ENCODE measurements around the gene FUT1. TPM values are rescaled to one million over a fixed set of nuclear protein-coding genes. Genes with fewer than 3 reads are reported as not detected.

The FUT1 gene
- total RNA-seq (not detected in 2 replicates), polyA plus RNA-seq (not detected in 2 replicates), polyA minus RNA-seq (0.07 TPM in 1 of 2 replicates, not detected in the other)
- 0.05 TPM for total RNA-seq (2013)

DNA sequence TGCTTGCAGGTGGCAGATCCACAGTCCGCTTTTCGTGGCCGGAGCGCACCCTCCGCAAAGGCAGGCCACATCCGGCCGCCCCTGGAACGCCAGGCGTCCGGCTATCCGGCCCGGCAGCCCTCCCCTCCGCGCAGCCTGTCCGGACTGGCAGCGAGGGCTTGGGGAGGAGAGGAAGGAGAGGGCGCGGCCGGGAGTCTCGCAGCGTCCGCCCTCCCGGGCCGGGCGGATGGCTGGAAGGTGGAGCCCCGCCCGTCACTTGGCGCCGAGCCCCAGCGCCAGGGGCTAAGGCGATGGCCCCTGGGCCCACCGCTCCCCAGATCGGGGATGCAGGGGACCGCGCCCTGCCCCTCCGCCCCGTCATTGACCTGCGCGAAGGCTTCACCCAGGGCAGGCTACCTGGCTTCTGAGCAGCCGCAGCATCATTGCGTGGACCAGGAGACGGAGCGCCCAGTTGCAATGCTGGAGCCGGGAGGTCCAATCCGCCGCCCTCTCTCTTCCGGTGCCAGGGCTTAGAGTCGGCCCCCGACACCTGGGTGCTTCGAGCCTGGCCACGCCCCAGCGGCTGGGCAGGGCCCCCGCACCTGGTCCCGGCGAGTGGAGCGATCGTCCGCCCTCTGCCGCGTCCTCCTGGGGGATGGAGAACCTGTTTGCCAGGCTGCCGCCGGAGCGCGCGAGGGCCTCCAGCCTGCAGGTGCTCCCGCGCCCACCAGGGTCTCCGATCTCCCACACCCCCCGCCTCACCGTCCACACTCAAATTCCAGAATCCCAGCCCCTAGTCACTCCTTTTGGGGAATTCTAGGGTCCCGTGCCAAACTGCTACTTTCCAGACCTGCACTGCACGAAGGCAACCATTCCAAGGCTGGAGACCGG lies at the start of gene FUT1:
FUT1 (minus strand) TSS at position 146 of the 870 bp plus-strand sequence. CDS start 1,360 bp downstream, outside the sequence.
- Histone ChIP-seq H3K36me3 (replicated peaks in 1 of 2; ENCODE audit: control extremely low read depth in 1 of 2, control insufficient read depth in 1 of 2, extremely low read depth in 1 of 2, insufficient read depth in 2 of 2, low read length in 1 of 2) (no peaks in the 10 kb centered on the region), H3K79me2 (ENCODE audit: control insufficient read depth, insufficient read depth, low read length) (no peaks in the 10 kb centered on the region), H3K27ac (ENCODE audit: low read length in 2 of 2) (no peak within 1 kb of the TSS), H4K20me1 (ENCODE audit: control insufficient read depth, insufficient read depth, low read length, poor library complexity, severe bottlenecking) (no peaks in the 10 kb centered on the region), H3K4me1 (ENCODE audit: control insufficient read depth in 2 of 2, insufficient read depth in 2 of 2, low read length in 2 of 2) (peaks cover 15 to 16% of the 10 kb centered on the region in 2 donors), H3K4me2 (replicated peaks; ENCODE audit: low read depth, low read length, poor library complexity, severe bottlenecking) (peak within 1 kb of the TSS; percentile 89), H3K9ac (ENCODE audit: low read length) (peak within 1 kb of the TSS; percentile 52), H2AFZ (ENCODE audit: insufficient read depth, low read depth, low read length, poor library complexity, severe bottlenecking) (peak within 1 kb of the TSS; percentile 58), H3K4me3 (ENCODE audit: control extremely low read depth in 1 of 5, extremely low read depth in 1 of 5, insufficient read depth in 1 of 5, low read depth in 2 of 5, low read length in 4 of 5) (peak within 1 kb of the TSS in 4 of 5 experiments; percentile 13 to 52 (median 40)), H3K9me3 (ENCODE audit: control extremely low read depth in 1 of 3, control insufficient read depth in 2 of 3, insufficient read depth in 1 of 3, low read length in 2 of 3) (peaks cover 0 to 10% (median 0%) of the 10 kb centered on the region in 3 donors), H3K27me3 (replicated peaks in 1 of 4; ENCODE audit: control extremely low read depth in 1 of 4, control insufficient read depth in 3 of 4, insufficient read depth in 4 of 4, low read length in 3 of 4) (peaks cover 0 to 67% (median 20%) of the 10 kb centered on the region in 4 experiments)
- ChIA-PET CTCF (interaction anchor here (0.6 kb wide), 1 partner anchor 74 kb away, joined by 3 read pairs; no protein-coding TSS in a partner anchor), POLR2A (no interaction called here)
- no peak for TF ChIP-seq CTCF (IDR thresholded peaks at IDR 0.05)
- no peak for TF ChIP-seq EZH2 (IDR thresholded peaks at IDR 0.05; ENCODE audit: borderline replicate concordance, insufficient read depth, low read depth, low read length, poor library complexity, severe bottlenecking)
- peak; percentile 58 for DNase-seq
- Mint-ChIP-seq H3K27me3 (peaks cover 33% of the 10 kb centered on the region), H3K4me1 (peaks cover 16% of the 10 kb centered on the region), H3K9me3 (ENCODE audit: insufficient read depth) (no peaks in the 10 kb centered on the region), H3K27ac (no peak within 1 kb of the TSS), H3K4me3 (peak within 1 kb of the TSS; percentile 78)
- intact Hi-C loops (cut with micrococcal nuclease) = no loop called here
- 2% methylated on average over 73 of the region's 73 CpGs for WGBS (ENCODE audit: insufficient coverage)
- ATAC-seq (ENCODE audit: low read depth) = peak; percentile 66
